Peyer's patch (tissue), 4 donors: ENCODE data around the gene CHCHD4. TPM values are rescaled to one million over a fixed set of nuclear protein-coding genes. Genes with fewer than 3 reads are reported as not detected.

Experiments used
- DNase-seq, 3 donors: peaks; one replicate each; pipeline ENCODE4 v3.0.0-alpha.2; 2017 to 2019
- H3K27ac ChIP-seq, 4 donors: fragments of 200-600 bp; sonication (generic); one replicate each; pipeline ENCODE4 v1.5.1; 2016 to 2019
- H3K27me3 ChIP-seq, 2 donors: fragments of 200-600 bp; sonication (generic); one replicate each; pipeline ENCODE4 v1.5.1; 2019
- H3K36me3 ChIP-seq, 3 donors: fragments of 200-600 bp; sonication (generic); one replicate each; pipeline ENCODE4 v1.5.1; 2016 to 2019
- H3K4me1 ChIP-seq, 4 donors: fragments of 200-600 bp; sonication (generic); one replicate each; pipeline ENCODE4 v1.5.1; 2016 to 2019
- H3K4me3 ChIP-seq, 4 donors: fragments of 200-600 bp; sonication (generic); 1 replicate in 3 of 4; 2 replicates in 1 of 4; pipeline ENCODE4 v1.5.1; 2016 to 2019; ENCODE audit warnings: mild to moderate bottlenecking in 1 of 4
- H3K9me3 ChIP-seq, 4 donors: fragments of 200-600 bp; sonication (generic); one replicate each; pipeline ENCODE4 v1.5.1; 2016 to 2019; ENCODE audit warnings: mild to moderate bottlenecking in 1 of 4
- POLR2A ChIP-seq, 2 donors: fragments of 450-650 bp; IDR thresholded peaks; one replicate each; pipeline ENCODE4 v1.5.1; 2017; ENCODE audit warnings: antibody characterized with exemption in 2 of 2, mild to moderate bottlenecking in 2 of 2, moderate library complexity in 2 of 2
- total RNA-seq, 4 donors: library from RNA; depleted of rRNA; stranded (reverse); fragments of >200 nt; gene quantifications; one replicate each; pipeline ENCODE4 v1.1.0, GENCODE V29; 2016
- TF ChIP-seq, protein P1 (sequence below), 6 experiments: fragments of 450-650 bp in 4 of 6; fragments of 200-600 bp in 2 of 6; sonication (generic) in 1 of 6; IDR thresholded peaks; one replicate each; pipeline ENCODE4 v1.5.1; 2017 to 2019; ENCODE audit warnings: antibody characterized with exemption in 6 of 6, mild to moderate bottlenecking in 3 of 6, moderate library complexity in 1 of 6

The CHCHD4 gene
- total RNA-seq, 4 donors from 2014 or later = 10.7 to 15.7 (median 11.6) TPM

DNA sequence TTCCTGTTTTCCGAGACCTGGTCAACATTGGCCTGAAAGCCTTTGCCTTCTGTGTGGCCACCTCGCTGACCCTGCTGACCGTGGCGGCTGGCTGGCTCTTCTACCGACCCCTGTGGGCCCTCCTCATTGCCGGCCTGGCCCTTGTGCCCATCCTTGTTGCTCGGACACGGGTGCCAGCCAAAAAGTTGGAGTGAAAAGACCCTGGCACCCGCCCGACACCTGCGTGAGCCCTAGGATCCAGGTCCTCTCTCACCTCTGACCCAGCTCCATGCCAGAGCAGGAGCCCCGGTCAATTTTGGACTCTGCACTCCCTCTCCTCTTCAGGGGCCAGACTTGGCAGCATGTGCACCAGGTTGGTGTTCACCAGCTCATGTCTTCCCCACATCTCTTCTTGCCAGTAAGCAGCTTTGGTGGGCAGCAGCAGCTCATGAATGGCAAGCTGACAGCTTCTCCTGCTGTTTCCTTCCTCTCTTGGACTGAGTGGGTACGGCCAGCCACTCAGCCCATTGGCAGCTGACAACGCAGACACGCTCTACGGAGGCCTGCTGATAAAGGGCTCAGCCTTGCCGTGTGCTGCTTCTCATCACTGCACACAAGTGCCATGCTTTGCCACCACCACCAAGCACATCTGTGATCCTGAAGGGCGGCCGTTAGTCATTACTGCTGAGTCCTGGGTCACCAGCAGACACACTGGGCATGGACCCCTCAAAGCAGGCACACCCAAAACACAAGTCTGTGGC is 17.1 kb upstream of the CHCHD4 start:
- H3K27me3 ChIP-seq = no peaks in the 10 kb centered on the region
- H3K9me3 ChIP-seq = no peaks in the 10 kb centered on the region
- no peak overlapping the region for H3K4me3 ChIP-seq
- TF ChIP-seq POLR2A (IDR thresholded peaks at IDR 0.05) = no peak
- TF ChIP-seq, protein P1, sequence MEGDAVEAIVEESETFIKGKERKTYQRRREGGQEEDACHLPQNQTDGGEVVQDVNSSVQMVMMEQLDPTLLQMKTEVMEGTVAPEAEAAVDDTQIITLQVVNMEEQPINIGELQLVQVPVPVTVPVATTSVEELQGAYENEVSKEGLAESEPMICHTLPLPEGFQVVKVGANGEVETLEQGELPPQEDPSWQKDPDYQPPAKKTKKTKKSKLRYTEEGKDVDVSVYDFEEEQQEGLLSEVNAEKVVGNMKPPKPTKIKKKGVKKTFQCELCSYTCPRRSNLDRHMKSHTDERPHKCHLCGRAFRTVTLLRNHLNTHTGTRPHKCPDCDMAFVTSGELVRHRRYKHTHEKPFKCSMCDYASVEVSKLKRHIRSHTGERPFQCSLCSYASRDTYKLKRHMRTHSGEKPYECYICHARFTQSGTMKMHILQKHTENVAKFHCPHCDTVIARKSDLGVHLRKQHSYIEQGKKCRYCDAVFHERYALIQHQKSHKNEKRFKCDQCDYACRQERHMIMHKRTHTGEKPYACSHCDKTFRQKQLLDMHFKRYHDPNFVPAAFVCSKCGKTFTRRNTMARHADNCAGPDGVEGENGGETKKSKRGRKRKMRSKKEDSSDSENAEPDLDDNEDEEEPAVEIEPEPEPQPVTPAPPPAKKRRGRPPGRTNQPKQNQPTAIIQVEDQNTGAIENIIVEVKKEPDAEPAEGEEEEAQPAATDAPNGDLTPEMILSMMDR (IDR thresholded peaks at IDR 0.05) = no peak
- H3K4me1 ChIP-seq = peaks cover 0 to 41% (median 7%) of the 10 kb centered on the region in 4 donors
- peak overlapping the region; percentile 38 to 91 (median 70) for H3K27ac ChIP-seq
- no peak for DNase-seq
- peaks cover 0 to 72% (median 0%) of the 10 kb centered on the region in 3 donors for H3K36me3 ChIP-seq

DNA sequence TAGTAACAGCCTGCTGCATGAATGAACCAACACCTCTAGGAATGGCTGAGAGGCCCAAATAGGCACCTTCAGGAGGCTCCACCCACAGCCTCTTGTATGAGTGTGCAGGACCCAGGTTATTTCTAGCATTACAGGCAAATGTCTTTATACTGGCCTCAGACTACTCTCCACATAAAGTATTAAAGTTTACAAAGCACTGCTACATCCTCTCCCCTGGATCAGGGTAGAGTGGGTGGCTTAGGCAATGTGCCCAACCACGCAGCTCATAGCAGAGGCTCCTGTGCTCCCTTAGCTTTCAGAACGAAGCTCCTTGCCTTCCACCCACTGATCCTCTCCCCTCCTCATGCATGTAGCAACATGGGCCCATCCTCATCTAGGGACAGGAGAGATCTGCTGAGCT is 16.5 kb upstream of the CHCHD4 start:
- Histone ChIP-seq H3K4me1 (peaks cover 0 to 42% (median 7%) of the 10 kb centered on the region in 4 donors), H3K27me3 (no peaks in the 10 kb centered on the region), H3K4me3 (no peak overlapping the region), H3K36me3 (peaks cover 0 to 73% (median 0%) of the 10 kb centered on the region in 3 donors), H3K27ac (peak overlapping the region in 1 of 4 donors; percentile 91), H3K9me3 (no peaks in the 10 kb centered on the region)
- no peak for DNase-seq
- TF ChIP-seq POLR2A (IDR thresholded peaks at IDR 0.05) = no peak
- TF ChIP-seq, protein P1 (IDR thresholded peaks at IDR 0.05) = no peak

DNA sequence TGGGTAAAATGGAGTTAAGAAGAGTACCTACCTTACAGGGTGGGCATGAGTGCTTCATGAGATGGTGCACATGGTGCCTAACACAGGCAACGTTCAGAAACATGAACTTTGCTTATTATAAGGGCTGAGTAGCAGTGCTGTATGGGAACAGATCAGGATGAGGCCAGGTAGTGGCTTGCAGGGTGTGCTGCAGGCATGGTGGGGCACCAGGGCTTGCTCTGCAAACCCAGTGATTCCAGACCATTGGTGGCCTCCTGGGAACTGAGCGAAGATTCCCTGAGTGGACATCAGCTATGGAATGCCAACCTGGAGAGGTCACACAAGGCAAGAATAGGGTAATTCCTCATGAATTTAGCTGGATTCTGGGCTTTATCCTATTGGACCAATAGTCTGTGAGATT is 16.0 kb upstream of the CHCHD4 start:
- Histone ChIP-seq H3K27ac (no peak overlapping the region), H3K36me3 (peaks cover 0 to 73% (median 0%) of the 10 kb centered on the region in 3 donors), H3K9me3 (no peaks in the 10 kb centered on the region), H3K4me1 (peaks cover 0 to 38% (median 7%) of the 10 kb centered on the region in 4 donors), H3K27me3 (no peaks in the 10 kb centered on the region), H3K4me3 (no peak overlapping the region)
- TF ChIP-seq POLR2A (IDR thresholded peaks at IDR 0.05) = no peak
- TF ChIP-seq, protein P1 (IDR thresholded peaks at IDR 0.05) = no peak
- no peak for DNase-seq

DNA sequence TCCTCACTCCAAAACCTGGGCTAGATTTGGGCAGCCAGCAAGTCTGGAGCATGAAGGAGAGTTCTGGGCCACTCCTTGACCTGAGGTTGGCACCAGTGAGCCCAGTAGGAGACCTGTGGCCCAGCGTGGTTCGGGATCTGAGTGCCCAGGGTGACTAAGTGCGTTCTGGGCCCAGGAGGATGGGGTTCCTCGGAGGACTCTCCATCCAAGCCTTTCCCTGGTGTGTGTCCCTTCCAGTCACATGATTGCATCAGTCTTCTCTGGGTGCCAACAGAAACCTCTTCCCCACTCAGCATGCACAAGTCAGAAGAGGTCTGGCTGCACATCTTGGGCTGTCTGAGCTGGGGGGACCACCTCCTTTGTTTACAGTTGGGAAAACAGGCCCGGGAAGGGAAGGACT is 15.1 kb upstream of the CHCHD4 start:
- Histone ChIP-seq H3K27me3 (no peaks in the 10 kb centered on the region), H3K9me3 (no peaks in the 10 kb centered on the region), H3K4me1 (peaks cover 0 to 29% (median 3%) of the 10 kb centered on the region in 4 donors), H3K4me3 (no peak overlapping the region), H3K36me3 (peaks cover 0 to 79% (median 0%) of the 10 kb centered on the region in 3 donors), H3K27ac (no peak overlapping the region)
- TF ChIP-seq POLR2A (IDR thresholded peaks at IDR 0.05) = no peak
- TF ChIP-seq, protein P1 (IDR thresholded peaks at IDR 0.05) = no peak
- DNase-seq = no peak

DNA sequence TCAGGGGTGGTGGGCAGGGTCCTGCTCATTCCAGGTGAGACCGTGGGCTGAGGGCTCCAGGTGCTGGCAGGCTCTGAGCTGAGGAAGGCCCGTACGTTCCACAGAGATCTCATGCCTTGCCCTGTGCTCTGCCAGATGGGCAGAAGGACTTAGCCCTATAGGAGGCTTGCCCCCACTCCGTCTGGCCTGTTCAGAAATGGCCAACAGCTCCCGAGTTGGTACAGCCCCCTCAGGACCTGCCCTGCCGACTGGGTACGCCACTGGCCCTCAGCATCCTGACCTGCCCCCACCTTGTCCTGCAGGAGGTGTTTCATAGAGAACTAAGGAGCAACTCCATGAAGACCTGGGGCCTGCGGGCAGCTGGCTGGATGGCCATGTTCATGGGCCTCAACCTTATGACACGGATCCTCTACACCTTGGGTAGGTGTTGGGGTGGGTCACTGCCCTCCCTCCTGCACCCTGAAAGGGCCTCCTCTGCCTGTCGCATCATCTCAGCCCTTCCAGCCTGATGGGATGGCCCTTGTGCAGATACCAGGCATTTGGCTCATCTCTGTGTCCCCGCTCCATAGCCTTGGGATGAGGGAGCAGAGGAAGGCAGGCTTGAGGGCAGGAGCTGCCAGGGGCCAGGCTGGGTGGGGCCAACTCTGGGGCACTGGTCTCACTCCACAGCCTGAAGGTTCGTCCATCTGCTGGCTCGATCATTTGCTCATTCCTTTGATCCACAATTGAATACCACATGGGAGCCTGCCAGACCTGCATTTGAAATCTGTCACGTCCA is 14.4 kb upstream of the CHCHD4 start:
- peak overlapping the region in 1 of 4 donors; percentile 2 for H3K27ac ChIP-seq

More for the DNA sequence above, 14.4 kb upstream of the CHCHD4 start:
- H3K4me1 ChIP-seq = peaks cover 0 to 24% (median 2%) of the 10 kb centered on the region in 4 donors
- no peaks in the 10 kb centered on the region for H3K9me3 ChIP-seq
- DNase-seq = no peak
- TF ChIP-seq POLR2A (IDR thresholded peaks at IDR 0.05) = no peak
- TF ChIP-seq, protein P1 (IDR thresholded peaks at IDR 0.05) = no peak
- H3K36me3 ChIP-seq = peaks cover 0 to 86% (median 0%) of the 10 kb centered on the region in 3 donors
- H3K27me3 ChIP-seq = no peaks in the 10 kb centered on the region
- H3K4me3 ChIP-seq = no peak overlapping the region
